GM12872 (cell line): ENCODE data around the gene IL16.

Experiments used
- TF ChIP-seq, protein P1 (sequence below): IDR thresholded peaks from 3 replicates; pipeline ENCODE4 v1.5.1; 2011; ENCODE audit warnings: low read depth, mild to moderate bottlenecking, low read length, moderate library complexity; ENCODE audit not compliant: insufficient read depth

The IL16 gene

GRCh38 chr15:81284256-81285031, 87.8 kb downstream of the IL16 start:
- TF ChIP-seq, protein P1, sequence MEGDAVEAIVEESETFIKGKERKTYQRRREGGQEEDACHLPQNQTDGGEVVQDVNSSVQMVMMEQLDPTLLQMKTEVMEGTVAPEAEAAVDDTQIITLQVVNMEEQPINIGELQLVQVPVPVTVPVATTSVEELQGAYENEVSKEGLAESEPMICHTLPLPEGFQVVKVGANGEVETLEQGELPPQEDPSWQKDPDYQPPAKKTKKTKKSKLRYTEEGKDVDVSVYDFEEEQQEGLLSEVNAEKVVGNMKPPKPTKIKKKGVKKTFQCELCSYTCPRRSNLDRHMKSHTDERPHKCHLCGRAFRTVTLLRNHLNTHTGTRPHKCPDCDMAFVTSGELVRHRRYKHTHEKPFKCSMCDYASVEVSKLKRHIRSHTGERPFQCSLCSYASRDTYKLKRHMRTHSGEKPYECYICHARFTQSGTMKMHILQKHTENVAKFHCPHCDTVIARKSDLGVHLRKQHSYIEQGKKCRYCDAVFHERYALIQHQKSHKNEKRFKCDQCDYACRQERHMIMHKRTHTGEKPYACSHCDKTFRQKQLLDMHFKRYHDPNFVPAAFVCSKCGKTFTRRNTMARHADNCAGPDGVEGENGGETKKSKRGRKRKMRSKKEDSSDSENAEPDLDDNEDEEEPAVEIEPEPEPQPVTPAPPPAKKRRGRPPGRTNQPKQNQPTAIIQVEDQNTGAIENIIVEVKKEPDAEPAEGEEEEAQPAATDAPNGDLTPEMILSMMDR: no peak

GRCh38 chr15:81285461-81285860, 88.8 kb downstream of the IL16 start:
- TF ChIP-seq, protein P1: no peak

DNA sequence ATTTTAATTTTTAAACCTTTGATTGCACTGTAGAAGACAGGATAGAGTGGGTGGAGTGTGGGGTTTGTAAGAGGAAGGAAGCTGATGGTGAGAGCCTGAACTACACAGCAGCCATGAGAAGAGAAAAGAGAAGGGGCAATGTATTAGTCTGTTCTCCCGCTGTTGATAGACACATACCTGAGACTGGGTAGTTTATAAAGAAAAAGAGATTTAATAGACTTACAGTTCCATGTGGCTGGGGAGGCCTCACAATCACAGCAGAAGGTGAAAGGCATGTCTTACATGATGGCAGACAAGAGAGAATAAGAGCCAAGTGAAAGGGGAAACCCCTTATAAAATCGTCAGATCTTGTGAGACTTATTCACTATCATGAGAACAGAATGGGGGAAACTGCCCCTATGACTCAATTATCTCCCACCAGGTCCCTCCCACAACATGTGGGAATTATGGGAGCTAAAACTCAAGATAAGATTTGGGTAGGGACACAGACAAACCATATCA, 90.0 kb downstream of the IL16 start:
- TF ChIP-seq, protein P1: no peak

DNA sequence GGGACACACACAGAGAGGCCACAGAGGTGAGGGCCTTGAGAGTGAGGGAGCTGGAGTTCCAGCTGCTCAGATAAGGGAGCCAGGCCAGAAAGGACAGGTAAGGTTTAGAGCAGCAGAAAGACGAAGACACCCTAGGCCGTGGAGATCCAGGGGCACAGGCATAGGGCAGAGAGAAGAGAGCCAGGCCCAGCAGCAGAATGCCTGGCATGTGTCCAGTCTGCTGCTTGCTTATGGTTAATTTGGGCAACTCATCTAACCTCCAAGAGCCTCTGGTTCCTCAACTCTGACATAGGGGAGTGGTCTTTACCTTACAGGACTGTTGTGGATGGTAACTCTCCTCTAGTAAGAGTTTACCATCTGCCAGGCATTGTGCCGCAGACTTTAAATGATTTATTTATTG, 91.4 kb downstream of the IL16 start:
- TF ChIP-seq, protein P1: no peak

GRCh38 chr15:81288616-81289015, 91.9 kb downstream of the IL16 start:
- TF ChIP-seq, protein P1: no peak

DNA sequence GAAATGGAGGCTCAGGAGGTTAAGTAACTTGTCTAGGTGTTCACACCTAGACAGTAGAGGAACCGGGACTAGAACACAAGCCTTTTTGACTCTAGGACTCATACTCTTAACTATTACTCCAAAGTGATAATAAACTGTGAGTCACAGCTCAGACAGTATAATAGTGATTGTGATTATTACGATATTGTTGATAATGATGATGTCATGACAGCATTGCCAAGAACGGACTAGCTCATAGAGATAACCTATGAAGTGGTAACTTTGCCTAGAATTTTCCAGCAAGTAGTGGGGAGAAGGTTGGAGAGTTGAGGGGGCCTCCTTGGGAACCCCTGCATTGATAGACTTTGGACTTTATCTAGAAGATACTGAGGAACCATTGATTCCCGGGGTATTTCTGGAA, 93.2 kb downstream of the IL16 start:
- TF ChIP-seq, protein P1: no peak

DNA sequence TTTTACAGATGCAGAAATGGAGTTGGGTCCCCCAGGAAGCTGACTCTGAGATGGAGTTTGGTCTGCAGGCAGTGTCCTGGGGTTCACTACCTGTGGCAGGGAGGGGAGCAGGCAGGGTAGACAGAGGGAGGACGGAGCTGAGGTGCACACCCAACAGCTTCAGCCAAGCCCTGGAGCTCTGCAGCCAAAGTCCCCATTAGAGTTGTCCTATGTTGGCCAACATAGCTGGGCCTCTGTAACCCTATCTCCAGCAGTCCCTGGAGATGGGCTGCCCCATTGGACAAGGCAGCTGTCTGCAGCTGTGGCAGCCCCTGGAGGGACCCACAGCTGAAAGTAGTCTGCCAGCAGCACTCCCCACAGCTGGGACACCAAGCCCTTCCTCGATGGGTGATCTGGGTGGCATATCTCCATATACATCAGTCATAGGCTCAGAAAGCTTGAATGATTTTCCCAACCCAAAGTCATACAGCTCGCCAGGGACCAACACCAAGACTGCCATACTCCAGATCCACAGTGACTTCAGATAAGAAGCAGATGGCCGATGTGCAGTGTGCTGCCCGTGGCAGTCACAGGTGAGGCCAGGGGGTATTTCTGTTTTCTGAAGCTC, 95.3 kb downstream of the IL16 start:
- TF ChIP-seq, protein P1: no peak
